GM19324 (cell line): ENCODE measurements around the gene TMEM131.

Experiments
- ATAC-seq: cut with Tn5 transposase; IDR thresholded peaks from one replicate; pipeline ENCODE4 v1.9.1; 2021; ENCODE audit warnings: mild to moderate bottlenecking, moderate library complexity; ENCODE audit not compliant: unreplicated experiment, low FRiP score

Gene TMEM131

DNA sequence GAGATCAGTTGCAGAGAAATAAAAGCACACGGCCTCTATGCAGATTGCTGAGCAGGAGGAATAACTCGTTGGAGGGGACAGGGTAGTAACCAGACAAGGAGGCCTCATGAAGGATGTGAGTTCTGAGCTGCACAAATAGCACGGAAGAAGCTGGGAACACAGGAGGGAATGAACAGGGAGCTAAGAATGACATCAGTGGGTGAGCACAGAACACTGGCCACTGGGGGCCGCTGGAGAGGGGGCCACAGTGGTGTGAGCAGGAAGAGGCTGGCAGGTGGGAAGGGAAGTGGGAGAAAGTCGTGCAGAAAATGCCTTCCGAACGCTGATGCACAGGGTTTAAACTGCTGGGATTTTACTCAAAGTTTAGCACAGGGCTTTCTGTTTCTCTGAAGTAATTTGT is 221.3 kb downstream of the TMEM131 start:
- ATAC-seq = no peak

GRCh38 chr2:97770445-97770844 is 225.3 kb downstream of the TMEM131 start:
- ATAC-seq = no peak

GRCh38 chr2:97769711-97770110 is 226.0 kb downstream of the TMEM131 start:
- ATAC-seq = no peak

DNA sequence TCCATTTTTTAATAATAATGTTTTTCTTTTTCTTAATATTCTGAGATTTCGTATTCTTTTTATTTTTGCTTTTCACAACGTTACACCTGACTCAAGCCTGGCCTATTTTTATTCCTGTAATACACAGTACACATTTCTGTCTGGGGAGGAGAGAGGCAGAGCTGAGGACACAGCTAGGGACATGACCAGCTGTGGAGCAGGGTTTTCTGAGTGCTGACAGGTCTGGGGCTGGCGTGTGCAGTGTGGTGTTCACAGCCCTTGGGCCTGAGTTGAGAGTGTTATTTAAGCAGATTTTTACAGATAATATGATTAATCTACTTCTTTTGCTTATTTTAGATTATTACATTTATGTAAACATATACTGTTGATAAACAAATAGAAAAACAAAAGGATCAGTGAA is 226.4 kb downstream of the TMEM131 start:
- no peak for ATAC-seq

DNA sequence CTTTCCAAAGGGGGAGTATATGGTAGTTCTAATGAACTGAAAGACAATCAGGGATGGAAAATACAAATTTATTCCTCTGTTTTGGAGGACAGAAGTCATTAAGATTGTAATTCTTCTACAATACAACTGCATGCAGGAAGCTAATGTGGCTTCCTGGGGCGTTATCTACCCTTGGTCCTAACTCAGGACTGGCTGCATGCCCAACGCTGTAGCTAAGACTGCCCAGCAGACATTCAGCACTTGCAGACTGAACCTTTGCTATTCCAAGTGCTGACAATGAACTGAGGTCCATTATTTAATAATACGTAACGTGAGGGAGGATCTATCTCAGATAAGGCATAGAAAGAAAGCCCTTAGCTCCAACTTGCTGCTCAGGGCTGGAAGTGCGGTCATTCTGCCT is 229.2 kb downstream of the TMEM131 start:
- ATAC-seq = no peak

DNA sequence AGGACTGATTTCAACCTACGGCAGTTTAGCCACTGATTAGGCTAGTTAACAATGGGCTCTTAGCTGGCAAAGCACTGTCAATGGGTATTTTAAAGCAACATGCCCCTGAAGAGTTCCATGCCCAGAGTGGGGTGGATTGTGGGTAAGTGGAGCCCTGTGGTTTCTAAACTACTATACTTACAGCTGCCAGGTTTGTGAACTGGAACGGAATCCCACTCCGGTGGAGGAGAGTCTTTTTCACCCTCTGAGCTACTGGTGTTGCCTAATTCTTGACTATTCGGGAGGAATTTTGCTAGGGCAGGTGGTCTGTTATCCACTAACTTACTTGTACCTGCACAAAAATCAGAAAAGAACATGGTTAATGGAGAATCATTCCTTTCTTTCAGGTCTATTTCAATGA is 229.8 kb downstream of the TMEM131 start:
- no peak for ATAC-seq

- no peak for ATAC-seq
Observed at GRCh38 chr2:97764559-97765263, 231.0 kb downstream of the TMEM131 start.

- ATAC-seq = no peak
Observed at GRCh38 chr2:97763176-97763845, 232.4 kb downstream of the TMEM131 start.

DNA sequence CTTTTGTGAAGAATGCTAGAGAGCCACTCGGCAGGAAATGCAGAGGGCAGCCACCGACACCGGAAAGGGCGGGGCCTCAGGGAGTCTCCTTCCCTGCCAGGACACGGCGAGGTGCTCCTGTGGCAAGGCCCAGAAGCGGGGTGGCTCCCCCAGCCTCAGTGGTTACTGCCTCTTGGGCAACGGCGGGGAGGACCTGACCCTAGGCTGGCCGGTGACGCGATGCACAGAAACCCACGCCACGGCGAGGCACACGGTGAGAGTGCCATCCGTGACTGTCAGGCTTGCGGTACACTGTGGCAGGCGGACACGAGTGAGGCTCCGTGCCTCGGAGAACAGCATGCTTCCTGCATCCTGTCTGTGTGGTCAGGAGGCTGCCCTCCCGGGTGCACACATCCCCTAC is 234.6 kb downstream of the TMEM131 start:
- ATAC-seq = no peak

GRCh38 chr2:97760480-97761049 is 235.2 kb downstream of the TMEM131 start:
- ATAC-seq = no peak

DNA sequence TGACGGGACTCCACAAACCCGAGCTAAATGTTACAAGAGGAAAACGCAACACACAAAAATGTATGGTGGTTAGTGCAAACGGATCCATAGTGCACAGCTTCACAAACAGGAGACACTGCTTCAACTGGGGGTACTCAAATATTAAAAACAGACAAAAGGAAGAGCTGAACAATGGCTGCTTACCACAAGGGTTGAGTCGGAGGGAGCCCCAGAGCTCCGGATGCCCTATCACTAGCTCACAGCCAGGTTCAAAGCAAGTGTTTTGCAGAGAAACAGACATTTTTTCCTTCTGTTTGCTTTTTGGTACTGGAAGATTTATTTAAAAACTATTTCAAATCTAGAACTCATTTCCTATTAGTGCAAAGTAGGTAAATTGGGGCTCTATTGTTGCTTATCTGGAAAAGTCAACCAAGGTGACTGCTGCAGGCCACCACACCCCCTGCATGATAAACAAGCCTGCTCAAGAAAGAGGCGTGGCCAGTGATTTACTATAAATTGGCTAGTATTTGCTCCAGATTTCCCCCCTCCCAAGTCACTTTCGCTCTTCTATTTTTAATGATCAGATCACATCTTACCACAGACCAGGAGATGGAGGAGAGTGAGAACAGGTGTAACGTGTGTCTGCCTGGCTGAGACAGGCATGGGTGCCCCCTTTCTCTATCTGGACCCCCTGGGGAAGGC is 235.9 kb downstream of the TMEM131 start:
- no peak for ATAC-seq

- ATAC-seq = no peak
Observed at GRCh38 chr2:97758131-97758705, 237.5 kb downstream of the TMEM131 start.

- ATAC-seq = no peak
Observed at GRCh38 chr2:97757062-97757461, 238.7 kb downstream of the TMEM131 start.

GRCh38 chr2:97755491-97755890 is 240.3 kb downstream of the TMEM131 start:
- no peak for ATAC-seq

DNA sequence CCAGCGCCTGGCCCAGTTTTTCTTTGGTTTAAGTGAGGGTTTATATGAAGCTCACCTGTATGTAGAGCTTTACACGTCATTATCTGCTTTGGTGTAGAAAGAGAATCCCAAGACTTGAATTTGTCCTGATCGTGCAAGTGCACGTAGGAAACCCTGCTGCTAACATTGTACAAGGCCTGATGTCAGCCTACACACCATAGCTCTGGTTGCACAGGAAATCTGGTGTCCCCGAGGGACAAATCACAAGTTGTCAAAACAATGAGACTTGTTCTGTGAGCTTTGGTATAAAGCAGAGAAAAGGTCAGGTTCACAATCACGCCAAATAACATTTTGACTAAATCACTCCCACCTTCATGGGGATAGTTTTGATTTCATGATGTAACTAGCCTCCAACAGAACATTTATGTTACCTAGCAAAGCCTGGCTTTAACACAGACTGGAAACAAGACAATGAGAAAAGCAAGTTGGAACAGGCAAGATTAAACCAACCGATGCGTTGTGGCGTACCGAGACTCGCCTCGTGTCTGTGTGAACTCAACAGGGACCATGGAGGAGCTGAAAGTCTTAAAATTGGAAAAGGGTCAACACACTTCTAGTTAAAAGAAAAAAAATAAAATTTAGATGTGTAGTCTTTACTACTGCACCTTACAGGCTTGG is 240.9 kb downstream of the TMEM131 start:
- ATAC-seq = no peak

GRCh38 chr2:97752342-97753334 is 243.1 kb downstream of the TMEM131 start:
- ATAC-seq = no peak

DNA sequence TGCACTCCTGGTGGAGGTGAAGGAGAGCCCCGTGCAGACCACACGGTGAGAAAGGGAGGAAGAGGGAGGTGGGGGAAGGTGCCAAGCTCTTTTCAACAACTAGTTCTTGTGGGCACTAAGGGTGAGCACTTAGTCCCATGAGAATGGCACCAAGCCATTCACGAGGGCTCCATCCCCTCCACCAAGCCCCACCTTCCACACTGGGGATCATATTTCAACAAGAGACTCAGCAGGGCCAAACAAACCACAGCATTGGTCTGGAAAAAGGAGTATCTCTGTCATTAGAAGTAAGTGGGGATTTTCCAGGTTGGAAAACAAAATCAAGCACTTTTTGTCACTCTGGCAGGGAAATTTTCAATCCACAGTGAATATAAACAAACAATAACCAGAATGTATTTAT is 244.0 kb downstream of the TMEM131 start:
- ATAC-seq = no peak

DNA sequence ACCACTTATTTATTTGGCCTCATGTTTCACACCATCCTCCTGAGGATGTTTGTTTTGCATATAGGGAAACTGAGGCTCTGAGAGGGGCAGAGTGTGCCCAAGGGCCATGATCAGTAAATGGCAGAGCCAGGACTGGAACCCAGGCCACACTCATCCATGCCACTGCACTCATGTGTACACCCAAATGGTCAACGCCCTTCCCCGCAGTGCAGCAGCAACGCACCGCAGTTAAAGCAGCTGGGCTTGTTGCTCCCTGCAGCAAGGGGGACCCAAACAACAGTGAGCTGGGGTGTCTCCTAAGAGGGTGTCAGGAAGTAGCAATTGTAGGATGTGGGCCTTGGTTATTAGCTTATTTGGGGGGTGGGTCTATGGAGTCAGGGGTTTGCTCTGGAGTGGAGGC is 245.7 kb downstream of the TMEM131 start:
- ATAC-seq = no peak

DNA sequence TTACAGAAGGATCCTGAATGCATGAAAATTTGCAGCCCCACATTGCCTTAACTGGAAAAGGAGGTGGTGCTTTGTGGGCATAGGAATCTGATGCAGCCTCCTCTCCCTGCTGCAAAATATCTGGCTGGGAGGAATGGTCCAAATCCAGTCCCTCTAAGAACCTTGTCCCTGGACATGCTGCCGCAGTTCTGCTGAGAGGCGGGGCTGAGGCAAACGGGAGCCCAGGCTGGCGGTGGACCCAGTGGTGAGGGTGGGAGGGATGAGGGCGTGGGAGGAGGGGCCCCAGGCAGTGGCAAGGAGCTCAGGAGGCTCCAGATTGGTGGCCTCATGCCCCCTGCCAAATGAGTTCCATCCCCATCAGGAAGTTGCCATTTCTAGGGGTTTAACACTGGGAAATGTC is 246.2 kb downstream of the TMEM131 start:
- no peak for ATAC-seq
